Trophoblast cell (in vitro differentiated cells and primary cell): ENCODE results near the gene ZNF775.

Experiments
- DNase-seq, 2 donors: peaks; one replicate each; pipeline ENCODE4 v3.0.0-alpha.2; 2016
- H2AFZ ChIP-seq: 2 replicates; pipeline ENCODE4 v1.6.1; 2013; ENCODE audit warnings: low read length, moderate library complexity, mild to moderate bottlenecking; ENCODE audit not compliant: insufficient read depth, poor library complexity
- H2AK5ac ChIP-seq: 2 replicates; pipeline ENCODE4 v1.6.1; 2013; ENCODE audit warnings: mild to moderate bottlenecking, low read length
- H2BK120ac ChIP-seq: 2 replicates; pipeline ENCODE4 v1.6.1; 2013; ENCODE audit warnings: low read length, mild to moderate bottlenecking, moderate library complexity; ENCODE audit not compliant: insufficient read depth, poor library complexity
- H2BK12ac ChIP-seq: 2 replicates; pipeline ENCODE4 v1.6.1; 2013; ENCODE audit warnings: mild to moderate bottlenecking, low read length, moderate library complexity
- H2BK5ac ChIP-seq: 2 replicates; pipeline ENCODE4 v1.6.1; 2013; ENCODE audit warnings: low read length, low read depth, moderate library complexity, mild to moderate bottlenecking; ENCODE audit not compliant: poor library complexity
- H3K14ac ChIP-seq: 2 replicates; pipeline ENCODE4 v1.6.1; 2013; ENCODE audit warnings: mild to moderate bottlenecking, low read length
- H3K18ac ChIP-seq: 2 replicates; pipeline ENCODE4 v1.6.1; 2013; ENCODE audit warnings: mild to moderate bottlenecking, low read length
- H3K23ac ChIP-seq: 2 replicates; pipeline ENCODE4 v1.6.1; 2013; ENCODE audit warnings: low read length
- H3K27ac ChIP-seq: 2 replicates; pipeline ENCODE4 v1.5.1; 2013; ENCODE audit warnings: low read depth, mild to moderate bottlenecking, inconsistent platforms, low read length, moderate library complexity
- H3K27me3 ChIP-seq: 2 replicates; pipeline ENCODE4 v1.6.1; 2013; ENCODE audit warnings: inconsistent platforms, mild to moderate bottlenecking, low read length, moderate library complexity; ENCODE audit not compliant: insufficient read depth
- H3K36me3 ChIP-seq, 2 experiments: 1 replicate in 1 of 2; 2 replicates in 1 of 2; pipeline ENCODE4 v1.6.1; 2013; ENCODE audit warnings: low read length in 2 of 2, mild to moderate bottlenecking in 2 of 2, moderate library complexity in 1 of 2; ENCODE audit not compliant: insufficient read depth in 2 of 2, control insufficient read depth in 1 of 2
- H3K4ac ChIP-seq: 2 replicates; pipeline ENCODE4 v1.6.1; 2013; ENCODE audit warnings: low read depth, mild to moderate bottlenecking, low read length, moderate library complexity
- H3K4me1 ChIP-seq, 2 experiments: 1 replicate in 1 of 2; 2 replicates in 1 of 2; pipeline ENCODE4 v1.6.1; 2013; ENCODE audit warnings: low read length in 2 of 2, mild to moderate bottlenecking in 2 of 2, moderate library complexity in 1 of 2; ENCODE audit not compliant: insufficient read depth in 2 of 2, control insufficient read depth in 1 of 2
- H3K4me2 ChIP-seq: 2 replicates; pipeline ENCODE4 v1.6.1; 2013; ENCODE audit warnings: inconsistent platforms, mild to moderate bottlenecking, low read length, moderate library complexity
- H3K4me3 ChIP-seq: 2 replicates; pipeline ENCODE4 v1.5.1; 2013; ENCODE audit warnings: mild to moderate bottlenecking, low read depth, low read length, inconsistent platforms
- H3K79me1 ChIP-seq: one replicate; pipeline ENCODE4 v1.6.1; 2013; ENCODE audit warnings: low read length
- H3K79me2 ChIP-seq: 2 replicates; pipeline ENCODE4 v1.6.1; 2013; ENCODE audit warnings: low read length, mild to moderate bottlenecking; ENCODE audit not compliant: control insufficient read depth, insufficient read depth, poor library complexity
- H3K9ac ChIP-seq: 2 replicates; pipeline ENCODE4 v1.6.1; 2013; ENCODE audit warnings: mild to moderate bottlenecking, low read length
- H3K9me3 ChIP-seq: 2 replicates; pipeline ENCODE4 v1.6.1; 2013; ENCODE audit warnings: low read depth, mild to moderate bottlenecking, control low read depth, inconsistent platforms, low read length; ENCODE audit not compliant: insufficient read depth
- H4K12ac ChIP-seq: 2 replicates; pipeline ENCODE4 v1.6.1; 2013; ENCODE audit warnings: low read depth, mild to moderate bottlenecking, low read length, moderate library complexity
- H4K8ac ChIP-seq: 2 replicates; pipeline ENCODE4 v1.6.1; 2013; ENCODE audit warnings: low read depth, mild to moderate bottlenecking, low read length, moderate library complexity
- H4K91ac ChIP-seq: one replicate; pipeline ENCODE4 v1.6.1; 2013; ENCODE audit warnings: low read depth, mild to moderate bottlenecking, low read length, moderate library complexity
- WGBS: extraction: QIAGEN DNeasy Blood & Tissue Kit; methylation state at CpG from one replicate; pipeline ENCODE4 v1.1.7; 2013; ENCODE audit warnings: missing lambda C conversion rate; ENCODE audit not compliant: insufficient read length, insufficient coverage; ENCODE audit errors: extremely low coverage; 5-methylcytosine and 5-hydroxymethylcytosine counted together

The ZNF775 gene

GRCh38 chr7:150333659-150334058 is 45.5 kb upstream of the ZNF775 start:
- no peak overlapping the region for H3K14ac ChIP-seq
- H3K9ac ChIP-seq = no peak overlapping the region
- no peak overlapping the region for H3K27ac ChIP-seq
- H3K4me1 ChIP-seq = peaks cover 7 to 8% of the 10 kb centered on the region in 2 experiments
- H3K79me2 ChIP-seq = no peaks in the 10 kb centered on the region
- H2AK5ac ChIP-seq = no peak overlapping the region
- no peak overlapping the region for H4K8ac ChIP-seq
- no peak overlapping the region for H2BK120ac ChIP-seq
- H2AFZ ChIP-seq = no peak overlapping the region
- H3K9me3 ChIP-seq = no peaks in the 10 kb centered on the region
- H2BK12ac ChIP-seq = no peak overlapping the region
- no peak overlapping the region for H3K4me2 ChIP-seq
- no peak overlapping the region for H2BK5ac ChIP-seq
- peaks cover 3 to 14% of the 10 kb centered on the region in 2 experiments for H3K36me3 ChIP-seq
- H3K23ac ChIP-seq = no peak overlapping the region
- H4K91ac ChIP-seq = no peak overlapping the region
- H3K4me3 ChIP-seq = no peak overlapping the region
- no peaks in the 10 kb centered on the region for H3K27me3 ChIP-seq
- H3K4ac ChIP-seq = no peak overlapping the region
- no peak overlapping the region for H4K12ac ChIP-seq
- no peak overlapping the region for H3K18ac ChIP-seq
- DNase-seq = no peak
- peaks cover 8% of the 10 kb centered on the region for H3K79me1 ChIP-seq
- no CpG with 5 or more reads among the region's 10 CpGs for WGBS

- H2BK12ac ChIP-seq = no peak overlapping the region
- no peaks in the 10 kb centered on the region for H3K9me3 ChIP-seq
- no peak overlapping the region for H2BK5ac ChIP-seq
- peaks cover 5% of the 10 kb centered on the region for H3K79me1 ChIP-seq
- H4K91ac ChIP-seq = no peak overlapping the region
- no peak for DNase-seq
- no peak overlapping the region for H3K18ac ChIP-seq
- H3K4me1 ChIP-seq = peaks cover 3% of the 10 kb centered on the region in 2 experiments
- H3K23ac ChIP-seq = no peak overlapping the region
- no peaks in the 10 kb centered on the region for H3K79me2 ChIP-seq
- peaks cover 3 to 18% of the 10 kb centered on the region in 2 experiments for H3K36me3 ChIP-seq
- H2AFZ ChIP-seq = no peak overlapping the region
- H3K14ac ChIP-seq = no peak overlapping the region
- H2BK120ac ChIP-seq = no peak overlapping the region
- no peak overlapping the region for H2AK5ac ChIP-seq
- no peak overlapping the region for H4K12ac ChIP-seq
- H3K27me3 ChIP-seq = no peaks in the 10 kb centered on the region
- H3K9ac ChIP-seq = no peak overlapping the region
- no CpG with 5 or more reads among the region's 8 CpGs for WGBS
- H4K8ac ChIP-seq = no peak overlapping the region
- H3K4ac ChIP-seq = no peak overlapping the region
- no peak overlapping the region for H3K27ac ChIP-seq
- no peak overlapping the region for H3K4me2 ChIP-seq
- no peak overlapping the region for H3K4me3 ChIP-seq
Observed at GRCh38 chr7:150334108-150334507, 45.0 kb upstream of the ZNF775 start.

- Histone ChIP-seq H3K27me3 (no peaks in the 10 kb centered on the region), H3K79me1 (peaks cover 2% of the 10 kb centered on the region), H3K18ac (no peak overlapping the region), H3K14ac (no peak overlapping the region), H2AK5ac (no peak overlapping the region), H3K4ac (no peak overlapping the region), H4K91ac (no peak overlapping the region), H3K4me1 (peaks cover 5 to 8% of the 10 kb centered on the region in 2 experiments), H3K9ac (no peak overlapping the region), H3K4me3 (no peak overlapping the region), H2BK12ac (no peak overlapping the region), H3K23ac (no peak overlapping the region), H2BK5ac (no peak overlapping the region), H3K9me3 (no peaks in the 10 kb centered on the region), H3K4me2 (no peak overlapping the region), H4K8ac (no peak overlapping the region), H2BK120ac (no peak overlapping the region), H3K27ac (no peak overlapping the region), H4K12ac (no peak overlapping the region), H3K79me2 (no peaks in the 10 kb centered on the region), H3K36me3 (peaks cover 3 to 19% of the 10 kb centered on the region in 2 experiments), H2AFZ (no peak overlapping the region)
- DNase-seq = no peak
- WGBS = no CpG with 5 or more reads among the region's 7 CpGs
Observed at GRCh38 chr7:150335108-150335773, 43.9 kb upstream of the ZNF775 start.

- no peaks in the 10 kb centered on the region for H3K9me3 ChIP-seq
- no peak overlapping the region for H3K4ac ChIP-seq
- peaks cover under 1% of the 10 kb centered on the region for H3K79me2 ChIP-seq
- peaks cover 7 to 11% of the 10 kb centered on the region in 2 experiments for H3K4me1 ChIP-seq
- no peak overlapping the region for H3K18ac ChIP-seq
- H2BK12ac ChIP-seq = no peak overlapping the region
- no peak for DNase-seq
- no peak overlapping the region for H3K14ac ChIP-seq
- H3K27ac ChIP-seq = no peak overlapping the region
- H3K9ac ChIP-seq = no peak overlapping the region
- no peak overlapping the region for H3K4me2 ChIP-seq
- no peak overlapping the region for H4K91ac ChIP-seq
- no peak overlapping the region for H3K4me3 ChIP-seq
- H3K23ac ChIP-seq = no peak overlapping the region
- H3K36me3 ChIP-seq = peaks cover 3 to 19% of the 10 kb centered on the region in 2 experiments
- H3K79me1 ChIP-seq = peaks cover 3% of the 10 kb centered on the region
- H4K12ac ChIP-seq = no peak overlapping the region
- no peak overlapping the region for H4K8ac ChIP-seq
- H2BK5ac ChIP-seq = no peak overlapping the region
- no peak overlapping the region for H2AK5ac ChIP-seq
- H2BK120ac ChIP-seq = no peak overlapping the region
- H2AFZ ChIP-seq = no peak overlapping the region
- WGBS = no CpG with 5 or more reads among the region's 6 CpGs
- no peaks in the 10 kb centered on the region for H3K27me3 ChIP-seq
Observed at GRCh38 chr7:150335774-150336112, 43.4 kb upstream of the ZNF775 start.
